GM04504 (cell line): Measurements from ENCODE around the gene SREBF1.

Experiments used
- DNase-seq: peaks from one replicate; pipeline ENCODE4 v3.0.0-alpha.2; 2012; ENCODE audit warnings: low read depth

Gene SREBF1

DNA sequence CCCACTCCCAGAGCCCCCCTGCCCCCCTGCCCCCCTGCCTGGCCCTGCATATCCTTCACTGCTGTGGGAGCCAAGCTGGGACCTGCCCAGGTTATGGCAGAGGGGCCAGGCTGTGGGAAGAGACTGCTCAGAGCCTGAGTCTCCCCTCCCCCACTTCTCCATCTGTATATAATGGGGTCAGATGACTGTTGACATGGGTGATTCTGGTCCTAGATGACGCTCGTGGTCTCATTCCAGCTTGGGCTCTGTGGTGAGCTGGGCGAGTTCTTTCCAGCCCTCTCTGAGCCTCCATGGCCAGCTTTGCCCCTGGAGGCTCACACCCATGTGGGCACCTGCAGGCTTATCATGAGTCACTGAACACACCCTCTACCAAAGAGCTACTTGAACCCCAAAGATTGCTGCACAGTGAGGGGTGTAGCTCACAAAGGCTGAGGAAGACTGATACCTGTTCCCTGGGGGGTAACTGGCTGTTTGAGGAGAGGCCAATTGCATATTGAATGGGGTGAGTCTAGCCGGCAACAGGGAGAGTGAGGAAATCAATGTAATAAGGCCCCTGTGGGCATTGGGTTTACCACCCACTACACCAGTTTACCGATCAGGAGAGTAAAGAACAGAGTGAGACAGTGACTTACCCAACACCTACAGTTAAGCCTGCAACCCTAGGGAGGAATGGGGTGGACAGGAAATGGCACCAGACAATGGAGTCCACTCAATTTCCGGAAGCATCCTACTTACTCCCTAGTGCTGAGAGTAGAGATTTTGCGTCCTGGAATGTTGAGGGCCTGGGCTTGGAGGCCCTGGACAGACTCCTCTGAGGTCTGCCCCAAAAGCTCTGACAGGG lies 4.2 kb upstream of the SREBF1 start:
- no peak for DNase-seq

- DNase-seq, result peak; percentile 80
Observed at GRCh38 chr17:17839791-17840707, 3.3 kb upstream of the SREBF1 start.

GRCh38 chr17:17837966-17838962 lies 1.5 kb upstream of the SREBF1 start:
- DNase-seq, result no peak

DNA sequence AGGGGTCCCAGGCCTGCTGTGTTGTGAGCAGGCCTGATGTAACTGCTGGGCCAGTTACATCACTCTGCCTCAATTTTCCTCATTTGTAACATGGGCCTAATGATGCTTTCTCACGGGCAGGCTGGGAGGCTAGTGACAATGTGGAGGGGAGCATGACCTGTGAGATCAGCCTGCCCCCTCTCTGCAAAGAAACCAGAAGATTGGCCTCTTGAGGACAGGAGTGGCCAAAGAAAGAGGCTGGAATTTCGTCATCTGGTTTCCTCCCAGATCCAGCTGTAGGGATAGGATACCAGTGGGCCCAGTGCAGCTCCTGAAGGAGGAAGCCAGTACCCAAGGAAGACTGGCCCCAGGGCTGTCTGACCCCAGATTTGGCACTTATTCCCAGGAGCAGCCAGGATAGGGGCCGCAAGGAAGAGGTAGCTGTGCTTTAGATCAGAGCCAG lies 615 bp upstream of the SREBF1 start:
- DNase-seq, result peak; percentile 83

- DNase-seq, result peak; percentile 88
Observed at GRCh38 chr17:17836250-17836817, 452 bp downstream of the SREBF1 start.

GRCh38 chr17:17835415-17836249 lies 1.2 kb downstream of the SREBF1 start:
- DNase-seq, result no peak

- DNase-seq, result no peak
Observed at GRCh38 chr17:17834974-17835373, 1.8 kb downstream of the SREBF1 start.

DNA sequence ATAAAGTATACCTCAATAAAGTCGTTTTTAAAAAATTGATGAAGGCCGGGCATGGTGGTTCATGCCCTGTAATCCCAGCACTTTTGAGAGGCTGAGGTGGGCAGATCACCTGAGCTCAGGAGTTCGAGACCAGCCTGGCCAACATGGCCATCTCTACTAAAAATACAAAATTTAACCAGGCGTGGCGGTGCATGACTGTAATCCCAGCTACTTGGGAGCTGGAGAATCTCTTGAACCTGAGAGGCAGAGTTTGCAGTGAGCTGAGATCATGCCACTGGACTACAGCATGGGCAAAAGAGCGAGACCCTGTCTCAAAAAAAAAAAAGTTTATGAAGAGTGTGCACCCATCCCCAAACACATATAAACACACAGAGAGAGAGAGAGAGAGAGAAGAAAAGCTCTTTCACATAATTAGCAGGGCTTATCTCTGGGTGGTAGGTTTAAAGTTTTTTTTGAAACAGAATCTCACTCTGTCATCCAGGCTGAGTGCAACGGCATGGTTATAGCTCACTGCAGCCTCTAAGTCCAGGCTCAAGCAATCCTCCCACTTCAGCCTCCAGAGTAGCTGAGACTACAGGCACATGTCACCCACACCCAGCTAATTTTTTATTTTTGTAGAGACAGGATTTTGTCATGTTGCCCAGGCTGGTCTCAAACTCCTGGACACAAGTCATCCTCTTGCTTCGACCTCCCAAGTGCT lies 3.0 kb downstream of the SREBF1 start:
- no peak for DNase-seq

GRCh38 chr17:17832032-17832363 lies 4.8 kb downstream of the SREBF1 start:
- no peak for DNase-seq

- no peak for DNase-seq
Observed at GRCh38 chr17:17831208-17832031, 5.4 kb downstream of the SREBF1 start.

GRCh38 chr17:17830740-17831207 lies 6.0 kb downstream of the SREBF1 start:
- no peak for DNase-seq

GRCh38 chr17:17830269-17830567 lies 6.6 kb downstream of the SREBF1 start:
- no peak for DNase-seq

DNA sequence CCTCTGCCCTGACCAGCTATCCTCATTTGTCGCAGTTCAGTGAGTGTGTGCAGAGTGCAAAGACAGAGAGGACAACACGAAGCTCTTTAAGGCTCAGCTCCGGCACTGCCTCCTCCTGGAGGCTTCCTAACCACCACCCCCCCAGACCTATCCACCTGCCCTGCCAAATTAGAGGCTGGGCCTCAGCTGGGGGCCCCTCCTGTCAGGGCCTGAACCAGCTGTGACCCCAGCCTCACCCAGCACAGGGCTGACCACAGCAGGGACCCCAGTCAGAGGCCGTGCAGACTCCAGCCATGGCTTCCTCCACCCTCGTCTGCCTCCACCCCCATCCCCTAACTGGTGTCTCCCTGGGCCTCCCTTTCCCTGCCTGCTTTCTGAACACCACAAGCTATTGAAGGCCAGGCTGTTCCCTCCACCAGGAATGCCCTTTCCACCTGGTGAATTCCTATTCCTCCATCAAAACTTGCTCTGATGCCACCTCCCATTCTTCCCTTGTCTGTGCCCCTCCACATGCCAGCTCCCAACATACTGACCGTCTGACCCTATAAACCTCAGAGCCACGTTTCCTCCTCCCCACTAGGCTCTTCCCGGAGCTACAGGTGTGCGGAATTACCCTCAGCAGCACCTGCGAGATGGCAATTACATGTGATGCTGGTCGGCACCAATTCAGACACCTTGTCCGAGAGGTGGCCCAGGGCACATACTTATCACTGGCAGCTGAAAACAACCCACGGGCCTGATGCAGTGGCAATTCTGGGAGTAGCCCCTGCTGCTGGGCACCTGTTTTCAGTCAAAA lies 8.8 kb downstream of the SREBF1 start:
- no peak for DNase-seq

- no peak for DNase-seq
Observed at GRCh38 chr17:17826942-17827785, 9.6 kb downstream of the SREBF1 start.

- DNase-seq, result no peak
Observed at GRCh38 chr17:17826342-17826713, 10.5 kb downstream of the SREBF1 start.

DNA sequence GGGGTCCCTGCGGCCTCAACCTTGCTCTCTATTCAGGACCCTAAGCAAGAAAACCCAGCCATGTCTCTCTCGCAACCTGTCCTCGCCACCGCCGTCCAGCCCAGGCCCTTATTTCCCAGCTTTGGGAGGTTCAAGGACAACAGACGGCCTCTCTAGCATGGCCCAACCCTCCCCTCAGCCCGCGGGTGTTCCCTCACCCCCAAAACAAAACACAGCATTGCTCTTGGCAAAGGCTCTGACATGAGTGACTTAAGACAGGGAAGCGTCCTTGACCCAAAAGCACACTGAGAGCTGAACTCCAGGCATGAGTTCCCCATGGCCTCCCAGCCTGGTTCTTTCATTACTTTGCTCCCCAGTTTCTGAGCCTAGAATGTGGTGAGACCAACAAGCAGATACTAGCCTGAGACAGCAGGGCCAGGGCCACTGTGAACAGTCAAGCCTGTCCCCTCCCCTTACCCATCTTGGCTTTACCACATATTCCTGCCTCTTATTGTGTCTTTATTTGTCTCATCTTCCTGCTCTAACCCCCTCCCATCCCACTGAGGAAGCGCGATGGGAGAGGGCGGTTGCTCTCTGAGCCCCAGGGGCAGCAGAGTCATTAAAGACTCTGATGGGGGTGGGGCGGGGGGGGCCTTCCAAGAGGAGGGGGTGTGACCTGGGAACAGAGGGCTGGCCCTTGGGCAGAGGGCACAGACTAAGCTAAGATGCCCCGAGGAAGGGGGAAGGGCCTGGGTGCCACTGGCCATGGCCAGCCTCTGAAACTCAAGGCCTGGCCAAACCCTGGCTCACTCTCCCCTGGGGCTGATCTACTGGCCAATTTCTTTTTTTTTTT lies 11.8 kb downstream of the SREBF1 start:
- no peak for DNase-seq
